Measurements from ENCODE around the gene SLC9A3.

The SLC9A3 gene

GRCh38 chr5:455806-456205, 68.4 kb downstream of the SLC9A3 start:
- DNase-seq: no peak

GRCh38 chr5:454936-455335, 69.3 kb downstream of the SLC9A3 start:
- no peak for DNase-seq

DNA sequence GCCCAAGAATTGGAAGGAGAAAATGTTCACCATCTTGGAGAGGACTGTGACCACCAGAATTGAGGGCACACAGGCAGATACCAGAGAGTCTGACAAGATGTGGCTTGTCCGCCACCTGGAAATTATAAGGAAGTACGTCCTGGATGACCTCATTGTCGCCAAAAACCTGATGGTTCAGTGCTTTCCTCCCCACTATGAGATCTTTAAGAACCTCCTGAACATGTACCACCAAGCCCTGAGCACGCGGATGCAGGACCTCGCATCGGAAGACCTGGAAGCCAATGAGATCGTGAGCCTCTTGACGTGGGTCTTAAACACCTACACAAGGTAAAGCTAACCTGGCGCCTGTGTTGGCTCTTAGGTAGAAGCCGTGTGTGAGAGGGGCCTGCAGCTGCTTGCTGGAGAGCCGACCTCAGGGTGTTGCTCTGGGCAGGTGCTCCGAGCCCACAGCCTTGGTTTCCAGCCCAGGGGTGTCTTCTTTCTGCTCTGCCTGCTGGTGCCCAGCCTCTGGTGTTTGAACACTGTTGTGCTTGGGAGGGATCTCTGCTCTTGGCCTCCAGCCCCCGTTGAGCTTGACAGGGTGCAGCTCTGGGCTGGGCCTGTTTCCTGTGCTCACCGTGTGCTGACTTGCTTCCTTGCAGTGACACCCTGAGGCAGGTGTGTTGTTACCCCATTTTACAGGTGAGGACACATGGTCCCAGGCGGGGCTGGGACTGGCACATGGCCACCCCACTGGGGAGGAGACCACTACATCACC, 70.3 kb downstream of the SLC9A3 start:
- DNase-seq: no peak

DNA sequence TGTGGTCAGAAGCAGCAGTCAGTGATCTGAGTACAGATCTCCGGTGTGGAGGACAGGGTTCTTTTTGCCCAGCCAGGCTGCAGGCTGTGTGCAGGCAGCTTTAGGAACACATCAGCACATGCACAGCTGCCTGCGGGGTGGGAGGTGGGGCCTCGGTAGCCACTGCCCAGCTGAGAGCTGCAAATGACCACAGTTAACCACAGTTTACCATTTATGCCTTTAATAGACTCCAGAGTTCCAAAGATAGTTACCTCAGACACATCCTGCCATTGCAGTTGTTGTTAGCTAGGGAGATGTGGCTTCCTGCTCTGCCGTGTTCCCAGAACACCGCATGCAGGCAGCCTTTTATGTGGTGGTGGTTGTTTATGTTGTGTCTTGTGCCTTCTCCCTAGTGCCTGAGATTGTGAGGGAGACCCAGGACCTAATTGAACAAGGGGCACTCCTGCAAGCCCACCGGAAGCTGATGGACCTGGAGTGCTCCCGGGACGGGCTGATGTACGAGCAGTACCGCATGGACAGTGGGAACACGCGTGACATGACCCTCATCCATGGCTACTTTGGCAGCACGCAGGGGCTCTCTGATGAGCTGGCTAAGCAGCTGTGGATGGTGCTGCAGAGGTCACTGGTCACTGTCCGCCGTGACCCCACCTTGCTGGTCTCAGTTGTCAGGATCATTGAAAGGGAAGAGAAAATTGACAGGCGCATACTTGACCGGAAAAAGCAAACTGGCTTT, 71.1 kb downstream of the SLC9A3 start:
- no peak for DNase-seq

GRCh38 chr5:451587-452458, 72.4 kb downstream of the SLC9A3 start:
- DNase-seq: no peak

DNA sequence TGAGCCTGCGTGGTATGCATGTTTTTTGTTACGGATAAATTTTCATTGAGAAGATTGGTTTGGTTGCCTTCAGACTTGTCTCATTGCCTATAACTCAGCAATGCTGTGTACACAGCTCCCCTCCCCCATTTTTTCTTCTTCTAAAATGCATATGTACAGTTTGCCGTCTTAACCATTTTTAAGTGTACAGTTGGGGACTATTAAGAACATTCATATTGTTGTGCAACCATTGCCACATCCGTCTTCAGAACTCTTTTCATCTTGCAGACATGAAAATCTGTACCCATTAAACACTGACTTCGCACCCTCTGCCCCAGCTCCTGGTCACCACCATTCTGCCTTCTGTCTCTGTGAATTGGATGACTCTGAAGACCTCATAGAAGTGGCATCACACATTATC, 75.1 kb downstream of the SLC9A3 start:
- DNase-seq: no peak

- no peak for DNase-seq
Observed at GRCh38 chr5:448766-449090, 75.5 kb downstream of the SLC9A3 start.

DNA sequence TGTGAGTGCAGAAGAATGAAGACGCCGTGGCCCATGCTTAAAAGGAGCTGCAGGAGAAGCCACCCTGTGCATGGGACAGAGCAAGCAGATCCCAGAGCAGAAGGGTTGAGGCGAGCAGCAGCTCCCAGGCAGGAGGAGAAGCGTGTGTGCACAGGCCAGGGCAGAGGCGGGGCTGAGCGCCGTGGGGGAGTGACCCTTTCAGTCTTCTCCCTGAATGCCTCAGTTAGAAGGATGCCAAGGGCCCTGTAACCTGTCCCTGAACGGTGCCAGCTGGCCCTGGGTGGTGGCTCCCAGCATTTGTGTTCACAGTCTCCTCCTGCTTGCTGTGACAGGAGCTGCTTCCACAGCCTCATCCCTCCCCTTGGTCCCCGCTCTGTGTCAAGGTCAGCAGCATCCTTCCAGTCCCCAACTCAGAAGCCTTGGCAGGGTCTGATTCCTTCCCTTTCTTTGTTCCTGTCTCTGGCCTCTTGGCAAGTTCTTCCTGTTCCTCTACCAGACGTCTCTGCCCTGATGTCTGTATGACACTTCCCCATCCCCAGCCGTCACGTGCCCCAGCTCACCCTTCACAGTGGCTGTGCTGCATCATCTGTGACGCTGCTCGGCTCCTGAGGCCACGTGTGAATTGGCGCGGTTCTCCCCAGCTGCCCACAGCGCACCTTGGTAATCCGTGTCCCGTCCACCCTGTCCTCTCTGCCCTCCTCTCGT, 76.0 kb downstream of the SLC9A3 start:
- DNase-seq: no peak

DNA sequence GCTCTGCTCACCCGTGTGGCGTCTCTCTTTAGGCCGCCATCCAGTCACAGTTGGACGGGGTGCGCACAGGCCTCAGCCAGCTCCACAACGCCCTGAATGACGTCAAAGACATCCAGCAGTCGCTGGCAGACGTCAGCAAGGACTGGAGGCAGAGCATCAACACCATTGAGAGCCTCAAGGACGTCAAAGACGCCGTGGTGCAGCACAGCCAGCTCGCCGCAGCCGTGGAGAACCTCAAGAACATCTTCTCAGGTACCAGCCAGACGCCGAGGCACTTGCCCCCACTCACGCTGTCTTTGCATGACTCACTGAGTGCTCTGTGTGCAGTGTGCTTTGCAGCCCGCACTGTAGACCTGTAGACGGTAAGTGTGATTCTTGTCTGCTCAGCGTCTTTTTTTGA, 76.7 kb downstream of the SLC9A3 start:
- DNase-seq: no peak

DNA sequence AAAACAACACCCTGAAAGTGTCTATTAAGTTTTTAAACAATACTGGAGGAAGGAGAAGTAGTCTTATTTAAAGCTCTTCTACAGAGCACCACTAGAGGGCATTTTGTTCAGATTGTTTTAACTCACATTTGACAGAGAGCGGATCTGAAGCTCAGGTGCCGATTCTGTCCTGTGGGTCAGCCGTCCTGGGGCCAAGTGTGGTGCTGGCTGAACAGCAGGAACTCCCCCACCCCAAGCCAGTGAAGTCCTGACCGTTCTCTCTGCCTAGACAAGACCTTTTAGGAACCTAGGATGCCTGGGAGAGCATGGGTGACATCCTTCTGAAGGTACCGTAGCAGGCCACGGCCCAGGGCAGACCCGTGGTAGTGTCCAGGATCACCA, 77.4 kb downstream of the SLC9A3 start:
- no peak for DNase-seq

GRCh38 chr5:446066-446882, 78.0 kb downstream of the SLC9A3 start:
- no peak for DNase-seq

DNA sequence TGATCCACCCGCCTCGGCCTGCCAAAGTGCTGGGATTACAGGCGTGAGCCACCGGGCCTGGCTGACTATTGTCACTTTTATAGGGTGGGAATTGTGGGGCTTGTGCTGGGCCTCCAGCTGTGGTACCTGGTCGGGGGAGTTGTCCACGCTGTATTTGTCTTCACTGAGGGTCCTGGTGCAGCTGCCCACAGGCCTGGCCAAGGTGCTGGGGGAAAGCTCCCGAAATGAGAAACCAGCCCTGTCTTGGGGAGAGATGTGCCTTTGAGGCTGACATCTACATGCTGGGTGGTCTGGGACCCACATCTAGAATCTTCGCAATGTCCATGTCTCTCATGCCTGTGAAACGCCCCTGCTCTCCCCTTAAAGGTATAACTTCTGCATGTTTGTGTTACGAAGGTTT, 78.7 kb downstream of the SLC9A3 start:
- DNase-seq: no peak

DNA sequence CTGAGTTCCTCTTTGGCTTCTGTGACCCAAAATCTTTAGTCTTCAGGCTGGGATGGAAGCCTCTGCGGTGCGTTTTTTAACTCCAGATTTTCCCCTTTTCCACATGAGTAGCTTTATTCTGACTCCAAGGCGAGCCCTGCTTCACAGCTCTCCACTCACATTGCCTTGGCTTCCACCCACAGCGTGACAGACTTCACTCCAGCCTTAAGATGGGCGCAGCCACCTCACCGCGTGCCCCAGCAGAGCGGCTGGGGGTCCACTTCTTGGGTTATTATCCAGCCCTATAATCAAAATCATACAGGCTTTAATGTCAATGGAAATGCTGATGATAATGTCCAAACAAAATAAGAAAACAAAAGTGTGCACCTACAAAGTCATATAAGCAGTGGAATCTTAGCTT, 80.0 kb downstream of the SLC9A3 start:
- no peak for DNase-seq

GRCh38 chr5:443239-444151, 80.8 kb downstream of the SLC9A3 start:
- DNase-seq: peak; percentile 61

GRCh38 chr5:442335-443238, 81.7 kb downstream of the SLC9A3 start, which contains the start of gene EXOC3:
Gene EXOC3 (plus strand): TSS chr5:443176. CDS start chr5:446206, 3,030 bp downstream.
- DNase-seq: peak; percentile 85

DNA sequence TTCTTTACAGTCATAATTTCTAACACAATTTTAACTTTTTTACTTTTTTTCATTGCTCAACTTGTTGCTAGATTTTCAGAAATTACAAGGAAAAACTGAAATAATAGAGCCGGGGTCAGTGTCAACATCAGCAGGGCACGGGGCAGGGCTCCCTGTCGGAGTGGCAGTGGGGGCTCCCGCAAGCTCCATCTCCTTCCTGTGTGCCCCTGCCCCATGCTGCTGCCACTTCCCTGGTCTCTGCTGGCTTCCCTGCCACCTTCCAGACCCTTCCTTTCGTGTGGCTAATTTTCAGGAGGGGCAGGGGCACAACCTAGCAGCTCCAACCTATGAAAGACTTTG, 82.3 kb downstream of the SLC9A3 start:
- no peak for DNase-seq

GRCh38 chr5:440401-441201, 83.6 kb downstream of the SLC9A3 start:
- DNase-seq: no peak

DNA sequence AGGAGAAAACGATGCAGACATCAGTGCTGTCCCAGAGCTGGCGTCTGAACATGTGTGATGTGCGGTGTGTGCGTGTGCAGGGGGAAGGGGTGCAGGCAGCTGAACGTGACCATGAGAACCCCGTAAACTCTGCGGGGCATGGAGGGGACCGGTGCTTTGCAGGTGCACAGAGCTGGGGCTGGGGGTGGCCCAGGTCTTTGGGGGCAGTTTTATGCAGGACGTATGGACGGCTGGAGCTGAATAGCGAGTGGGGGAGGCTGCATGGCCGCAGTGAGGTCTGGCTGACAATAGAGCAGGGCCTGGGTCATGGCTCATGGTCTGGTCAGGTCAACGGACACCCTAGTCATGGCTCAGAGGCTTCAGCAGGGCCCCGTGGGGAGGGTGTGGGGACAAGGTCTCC, 84.6 kb downstream of the SLC9A3 start:
- no peak for DNase-seq

DNA sequence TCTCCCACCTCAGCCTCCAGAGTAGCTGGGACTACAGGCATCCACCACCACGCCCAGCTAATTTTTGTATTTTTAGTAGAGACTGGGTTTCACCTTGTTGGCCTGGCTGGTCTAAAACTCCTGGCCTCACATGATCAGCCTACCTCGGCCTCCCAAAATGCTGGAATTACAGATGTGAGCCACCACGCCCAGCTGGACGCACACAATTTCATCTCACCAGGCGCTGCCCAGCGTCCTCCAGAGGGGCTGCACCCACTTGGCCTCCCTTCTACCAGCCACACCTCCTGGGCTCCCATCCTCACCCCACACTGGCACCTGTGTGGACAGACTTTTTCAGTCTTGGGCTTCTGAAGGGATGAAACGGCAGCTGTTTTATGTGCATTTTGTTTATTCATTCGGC, 85.1 kb downstream of the SLC9A3 start:
- no peak for DNase-seq

All from NCI-H510A (cell line).